Fibroblast of skin of right biceps (primary cell): ENCODE measurements around the gene ACOT7.

Source experiments
- DNase-seq: peaks from one replicate; pipeline ENCODE4 v3.0.0-alpha.2; 2013

ACOT7 gene

DNA sequence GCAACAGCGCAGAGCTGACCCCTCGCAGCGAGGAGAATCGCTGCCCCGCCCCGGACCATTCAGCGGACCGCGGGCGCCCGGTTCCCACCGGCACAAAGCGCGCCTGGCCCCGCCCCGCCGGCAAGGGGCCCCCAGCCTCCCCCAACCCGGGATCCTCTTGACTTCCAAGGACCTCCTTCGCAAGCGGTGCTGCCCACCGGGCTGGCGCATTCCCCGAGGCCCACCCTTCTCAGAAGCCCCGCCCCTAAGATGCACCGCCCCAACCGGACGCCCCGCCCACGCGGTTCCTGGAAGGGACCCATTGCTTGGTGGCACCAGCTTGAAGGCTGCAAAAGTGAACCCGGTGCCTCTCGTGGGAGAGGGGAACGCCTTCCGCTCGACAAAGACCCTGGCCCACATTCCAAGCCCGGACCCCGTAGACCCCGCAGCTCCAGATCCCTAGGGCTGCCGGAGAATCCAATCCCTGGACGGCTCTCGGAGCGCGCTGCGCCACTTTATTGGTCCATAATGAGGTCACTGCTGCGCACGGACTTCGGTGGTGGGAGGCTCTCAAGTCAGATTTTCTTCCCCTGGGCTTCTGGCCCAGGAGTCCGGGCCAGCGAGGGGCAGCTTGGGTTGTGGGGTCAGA lies 147.6 kb downstream of the ACOT7 start:
- no peak for DNase-seq

DNA sequence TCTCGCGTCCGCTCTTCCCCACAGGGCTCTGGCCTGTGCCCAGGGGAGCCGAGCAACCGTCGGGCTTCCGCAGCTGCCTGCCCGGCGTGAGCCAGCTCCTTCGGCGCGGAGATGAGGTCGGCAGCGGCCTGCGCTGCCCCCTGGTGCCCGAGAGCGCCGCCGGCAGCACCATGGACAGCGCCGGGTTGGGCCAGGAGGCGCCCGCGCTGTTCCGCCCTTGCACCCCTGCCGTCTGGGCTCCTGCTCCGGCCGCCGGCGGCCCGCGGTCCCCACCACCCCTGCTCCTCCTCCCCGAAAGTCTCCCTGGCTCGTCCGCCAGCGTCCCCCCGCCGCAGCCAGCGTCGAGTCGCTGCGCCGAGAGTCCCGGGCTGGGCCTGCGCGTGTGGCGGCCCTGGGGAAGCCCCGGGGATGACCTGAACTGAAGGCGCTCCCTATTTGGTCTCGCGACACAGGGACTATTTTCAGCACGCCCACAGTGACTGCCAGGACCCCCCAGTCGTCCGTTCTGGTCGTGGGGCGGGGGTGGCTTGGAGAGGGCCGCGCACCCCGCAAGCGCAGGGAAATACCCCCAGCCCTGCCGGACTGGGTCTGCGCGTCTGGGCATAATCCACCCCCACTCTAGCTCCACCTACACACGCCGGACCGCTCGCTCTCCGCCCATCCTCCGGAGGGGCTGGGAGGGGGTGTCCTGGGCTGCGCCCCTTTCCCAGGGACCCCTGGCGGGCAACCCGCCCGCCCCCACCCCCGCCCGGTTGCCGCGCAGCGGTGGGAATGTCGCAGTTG lies 148.3 kb downstream of the ACOT7 start:
- peak; percentile 74 for DNase-seq

DNA sequence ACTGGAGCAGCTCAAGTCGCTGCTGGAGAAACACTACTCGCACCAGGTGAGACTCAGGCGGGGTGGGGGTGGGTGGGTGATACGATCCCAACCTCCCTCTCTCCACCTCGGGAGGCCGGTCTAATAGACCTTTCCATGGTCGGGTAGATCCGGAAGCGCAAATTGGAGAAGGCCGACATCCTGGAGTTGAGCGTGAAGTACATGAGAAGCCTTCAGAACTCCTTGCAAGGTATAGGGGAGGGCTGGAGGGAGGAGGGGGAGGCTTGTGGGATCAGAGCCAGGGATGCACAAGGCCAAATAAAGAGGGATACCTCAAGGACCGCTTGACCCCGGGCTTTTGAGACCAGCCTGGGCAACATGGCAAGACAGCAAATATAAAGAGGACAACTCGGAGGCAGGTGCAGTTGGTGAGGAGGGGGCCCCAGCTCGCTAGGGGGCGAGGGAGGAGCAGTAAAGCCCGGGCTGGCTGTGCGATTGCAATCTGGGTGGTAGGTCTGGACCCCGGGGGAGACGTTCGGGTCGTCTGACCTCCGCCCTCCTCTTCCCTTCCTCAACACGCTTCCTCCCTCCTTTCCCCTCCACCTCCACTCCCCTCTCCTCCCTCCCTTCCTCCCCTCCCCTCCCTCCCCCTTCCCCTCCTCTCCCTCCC lies 149.0 kb downstream of the ACOT7 start:
- no peak for DNase-seq

GRCh38 chr1:6243993-6244392 lies 149.6 kb downstream of the ACOT7 start, which contains the start of gene HES3:
TSS of gene HES3 (plus strand) at chr1:6244179. CDS start at chr1:6244366, 187 bp downstream.
- DNase-seq: no peak

DNA sequence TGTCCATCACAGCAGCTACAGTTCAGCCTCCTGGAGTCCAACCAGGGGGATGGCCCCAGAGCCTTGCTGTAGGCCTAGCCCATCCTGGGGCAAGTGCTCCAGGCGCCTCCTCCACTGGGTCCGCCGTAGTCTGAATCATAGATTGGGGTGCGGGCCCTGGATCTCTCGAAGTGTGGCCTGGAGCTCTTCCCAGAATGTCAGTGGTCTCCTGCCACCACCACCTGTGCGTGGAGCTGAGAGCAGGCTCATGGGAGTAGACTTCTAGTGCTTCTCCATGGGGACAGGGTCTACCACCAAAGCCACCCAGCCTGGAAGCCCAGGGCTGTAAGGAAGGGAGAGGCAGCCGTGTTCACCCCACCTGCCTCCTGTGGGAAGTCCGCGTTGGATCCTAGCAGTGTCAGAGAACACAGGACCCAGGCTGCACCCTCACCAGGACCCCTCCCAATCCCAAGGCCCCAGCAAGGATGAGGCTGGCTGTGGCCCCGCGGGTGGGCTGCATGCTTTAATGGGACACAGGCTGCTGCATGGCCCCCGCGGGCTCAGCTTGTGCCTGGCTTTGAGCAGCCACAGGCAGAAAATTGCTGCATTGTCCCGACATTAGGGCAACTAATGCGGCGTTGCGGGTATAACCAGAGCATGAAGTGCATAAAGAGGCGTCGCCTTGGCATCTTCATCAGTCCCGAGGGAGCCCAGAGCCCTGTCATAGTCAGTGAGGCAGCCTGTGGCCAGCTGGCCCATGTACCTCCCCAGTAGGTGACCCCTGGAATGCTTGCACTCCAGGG lies 150.3 kb downstream of the ACOT7 start:
- no peak for DNase-seq

DNA sequence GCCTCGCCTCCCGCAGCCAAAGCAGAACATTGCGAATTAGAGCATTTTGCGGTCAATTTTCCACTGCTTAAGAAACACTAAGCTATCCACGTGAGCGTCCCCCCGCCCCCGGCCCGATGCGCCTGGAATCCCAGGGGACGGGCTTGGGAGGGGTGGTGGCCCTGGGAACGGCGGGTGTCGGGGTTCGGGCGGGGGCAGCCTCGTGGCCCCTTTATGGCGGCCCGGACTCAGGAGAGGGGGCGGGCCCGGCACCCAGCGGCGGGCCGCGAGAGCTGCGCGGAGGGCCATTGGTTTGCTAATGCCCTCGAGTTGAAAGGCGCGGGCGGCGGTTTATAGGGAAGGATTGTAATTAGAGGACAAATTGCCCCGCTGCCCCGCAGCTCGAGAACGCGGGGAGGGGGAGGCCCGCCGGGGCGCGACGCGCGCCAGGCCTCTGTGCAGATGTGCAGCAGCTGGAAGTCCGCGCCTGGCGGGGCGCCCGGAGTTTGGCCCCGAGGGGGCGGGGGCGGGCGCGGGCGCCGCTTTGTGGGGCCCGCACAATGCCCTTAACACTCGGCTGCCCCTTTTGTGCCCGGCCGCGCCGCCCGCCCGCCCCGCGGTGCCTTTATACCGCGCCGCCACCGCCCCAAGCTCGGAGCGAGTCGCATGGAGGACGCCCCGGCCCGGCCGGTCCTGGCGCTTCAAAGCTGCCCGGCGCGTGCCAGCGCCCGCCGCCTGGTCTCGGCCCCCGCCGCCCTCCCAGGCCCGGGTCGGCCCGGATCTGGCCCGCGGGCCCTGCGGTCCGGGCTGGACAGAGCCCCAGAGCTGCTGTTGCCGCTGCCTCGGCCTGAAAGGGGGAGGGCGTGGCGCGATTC lies 151.5 kb downstream of the ACOT7 start:
- DNase-seq: no peak

DNA sequence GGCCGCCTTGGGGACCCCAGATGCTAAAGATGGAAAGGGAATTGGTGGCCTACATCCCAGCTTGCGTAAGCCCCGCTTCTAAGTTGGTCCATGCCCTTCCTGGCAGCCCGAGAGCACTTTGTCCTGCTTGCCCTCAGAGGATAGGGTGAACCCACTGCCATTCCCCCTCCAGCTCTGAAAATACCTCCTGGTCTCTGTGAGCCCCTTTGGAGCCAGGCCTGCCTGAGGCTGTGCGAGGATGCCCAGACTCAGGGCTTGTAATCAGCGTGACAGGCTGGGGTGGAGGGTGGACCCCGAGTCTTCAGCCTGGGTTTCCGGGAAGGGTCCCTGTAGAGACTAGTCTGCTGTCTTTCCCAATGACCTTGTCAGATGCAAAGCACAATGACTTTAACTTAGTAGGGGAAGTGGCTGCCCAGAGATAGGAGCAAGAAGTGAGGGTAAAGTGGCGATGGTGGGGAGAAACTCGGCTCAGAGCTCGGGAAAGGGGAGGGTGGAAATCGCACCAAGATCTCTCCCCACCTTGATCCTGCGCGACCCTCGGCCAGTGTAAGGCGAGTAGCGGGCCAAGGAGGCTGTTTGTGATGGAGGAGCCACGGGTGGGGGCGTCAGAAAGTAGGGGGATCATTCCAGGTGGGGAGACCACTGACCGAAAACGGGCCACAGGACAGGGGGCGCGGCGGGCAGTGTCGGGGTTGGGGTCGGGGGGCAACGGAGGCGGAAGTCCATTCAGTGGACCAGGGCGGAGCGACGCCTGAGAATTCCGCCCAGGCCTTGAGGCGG lies 152.3 kb downstream of the ACOT7 start:
- no peak for DNase-seq

GRCh38 chr1:6239950-6240768 lies 153.4 kb downstream of the ACOT7 start:
- DNase-seq: peak; percentile 61

DNA sequence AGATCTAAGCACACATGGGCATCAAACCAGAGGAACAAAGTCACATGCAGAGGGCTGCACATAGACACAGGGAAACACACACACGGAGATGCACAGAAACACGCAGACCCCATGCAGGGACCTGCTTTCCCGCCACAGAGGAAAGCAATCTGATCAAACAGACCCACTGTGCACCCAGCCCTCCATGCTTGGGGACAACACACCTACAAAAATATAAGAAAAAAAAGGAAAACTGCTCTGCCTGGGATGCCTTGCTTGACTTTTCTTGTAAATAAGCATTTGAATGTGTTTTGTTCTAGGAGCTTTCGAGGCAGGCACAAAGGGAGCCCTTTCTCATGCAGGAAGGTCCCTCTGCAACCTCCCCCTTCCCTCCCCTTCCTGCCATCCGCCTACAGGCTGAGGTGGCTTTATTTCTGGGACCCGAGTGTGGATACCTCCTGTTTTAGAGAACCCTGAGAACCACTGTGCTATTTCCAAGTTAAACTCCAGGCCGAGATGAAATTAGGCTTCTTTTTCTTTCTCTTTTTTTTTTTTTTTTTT lies 154.3 kb downstream of the ACOT7 start:
- no peak for DNase-seq

GRCh38 chr1:6237093-6237492 lies 156.5 kb downstream of the ACOT7 start:
- no peak for DNase-seq

DNA sequence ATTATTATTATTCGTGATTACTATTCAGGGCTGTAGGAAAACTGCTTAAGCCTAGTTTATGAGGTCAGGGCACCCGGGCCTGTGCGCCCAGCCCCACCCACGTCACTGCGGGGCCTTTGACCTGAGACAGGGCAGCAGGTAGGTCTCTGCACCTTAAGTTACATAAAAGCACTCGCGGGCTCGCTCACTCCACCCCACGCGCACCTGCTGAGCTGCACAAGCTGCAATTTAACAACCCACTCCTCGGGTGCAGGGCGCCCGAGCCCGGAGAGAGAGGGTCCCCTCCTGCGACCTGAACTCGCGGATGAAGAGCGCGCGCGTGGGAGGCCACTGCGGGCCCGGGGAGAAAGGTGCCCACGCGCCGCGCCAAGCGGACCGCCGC lies 158.3 kb downstream of the ACOT7 start:
- DNase-seq: no peak

- peak; percentile 49 for DNase-seq
These were observed 158.9 kb downstream of the ACOT7 start for GRCh38 chr1:6234502-6235295.

DNA sequence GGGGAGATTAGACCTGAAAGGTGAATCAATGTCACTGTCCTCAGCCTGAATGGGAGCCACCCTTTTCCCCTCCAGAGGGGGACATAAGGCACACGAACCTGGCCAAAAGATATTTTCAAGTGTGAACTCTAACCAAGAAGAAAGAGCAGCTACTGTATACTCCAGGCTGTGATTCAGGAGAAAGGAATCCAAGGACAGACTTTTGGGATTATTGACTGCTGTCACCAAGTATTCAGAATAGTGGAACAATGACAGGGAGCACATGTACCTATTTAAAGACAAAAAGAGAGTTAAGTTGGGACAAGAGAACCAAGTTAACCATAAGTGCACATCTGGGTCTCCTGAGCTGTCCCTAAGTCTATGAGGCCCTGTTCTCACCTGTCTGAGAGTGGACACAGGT lies 160.2 kb downstream of the ACOT7 start:
- DNase-seq: no peak

GRCh38 chr1:6225651-6226050 lies 167.9 kb downstream of the ACOT7 start:
- no peak for DNase-seq

DNA sequence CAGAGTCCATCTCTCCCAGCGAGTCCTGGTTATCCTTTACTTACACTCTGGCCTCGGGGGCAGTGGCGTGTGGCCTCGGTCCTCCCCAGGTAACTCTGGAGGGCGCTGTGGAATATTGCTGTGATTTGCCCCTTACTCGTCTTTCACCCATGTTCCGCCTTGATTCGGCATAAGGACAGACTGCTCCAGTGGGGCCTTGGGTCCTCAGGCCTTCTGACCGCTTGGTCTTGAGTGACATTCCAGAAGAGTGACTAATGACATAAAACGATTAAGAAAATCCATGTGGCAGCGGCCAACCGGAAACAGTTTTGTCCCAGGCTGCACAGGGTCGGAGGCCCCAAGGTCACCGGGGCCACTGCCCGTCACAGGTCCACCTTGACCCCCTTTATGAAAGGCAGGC lies 168.8 kb downstream of the ACOT7 start:
- DNase-seq: no peak

DNA sequence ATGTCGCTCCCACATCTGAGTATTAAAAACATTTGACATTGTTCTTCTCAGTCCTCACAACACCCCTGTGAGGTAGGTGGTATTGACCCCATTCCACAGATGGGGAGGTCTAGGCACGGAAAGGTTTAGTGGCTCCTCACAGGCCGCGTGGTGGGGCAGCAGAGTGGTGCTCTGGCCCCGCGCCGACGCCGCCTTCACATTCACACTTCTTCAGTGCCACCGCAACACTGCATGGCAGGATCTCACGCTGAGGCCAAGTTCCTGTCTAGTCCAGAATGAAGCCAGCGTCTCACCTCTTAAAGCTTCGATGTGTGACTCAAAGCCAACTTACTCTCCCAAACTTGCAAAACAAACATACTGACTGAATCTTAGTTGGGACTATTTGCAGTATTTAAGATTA lies 169.9 kb downstream of the ACOT7 start:
- no peak for DNase-seq

DNA sequence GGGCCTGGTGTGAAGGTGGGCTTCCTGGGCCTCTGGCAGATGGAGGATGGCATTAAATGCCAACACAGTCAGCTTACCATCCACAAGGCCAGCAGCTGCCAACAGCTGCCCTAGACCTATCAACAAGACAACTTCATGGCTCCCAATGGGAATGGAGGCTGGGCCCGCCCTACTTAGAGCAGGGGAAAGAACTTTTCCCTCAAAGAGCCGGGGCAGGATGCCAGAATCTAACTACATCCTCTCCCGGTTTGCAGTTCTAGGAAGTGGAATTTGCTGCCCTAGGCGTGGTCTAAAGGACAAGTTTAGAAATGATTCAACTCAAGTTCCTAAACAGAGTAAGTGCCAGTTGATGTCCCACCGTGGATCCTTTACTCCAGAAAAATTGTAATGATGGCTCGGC lies 170.9 kb downstream of the ACOT7 start:
- DNase-seq: peak; percentile 43

GRCh38 chr1:6221210-6221784 lies 172.3 kb downstream of the ACOT7 start:
- no peak for DNase-seq

GRCh38 chr1:6220236-6220635 lies 173.3 kb downstream of the ACOT7 start:
- no peak for DNase-seq
